Measurements from ENCODE around the gene MTOR. TPM values are rescaled to one million over a fixed set of nuclear protein-coding genes. Genes with fewer than 3 reads are reported as not detected.

MTOR gene
- polyA plus RNA-seq, 3 donors: 2.0 to 29.4 (median 3.3) TPM

- Histone ChIP-seq H3K9ac (ENCODE audit: insufficient read depth, low read length, poor library complexity, severe bottlenecking) (no peak overlapping the region), H3K4me3 (replicated peaks in 1 of 3; ENCODE audit: low read depth in 2 of 3, low read length in 3 of 3) (no peak overlapping the region), H3K36me3 (replicated peaks in 1 of 2; ENCODE audit: control insufficient read depth in 1 of 2, insufficient read depth in 2 of 2, low read length in 2 of 2) (peaks cover 66 to 87% of the 10 kb centered on the region in 2 donors), H3K79me2 (ENCODE audit: insufficient read depth, low read length) (no peaks in the 10 kb centered on the region), H3K4me2 (replicated peaks; ENCODE audit: extremely low read depth, low read length, poor library complexity, severe bottlenecking) (no peak overlapping the region), H4K20me1 (ENCODE audit: insufficient read depth, low read length) (peaks cover 3% of the 10 kb centered on the region), H3K27me3 (ENCODE audit: control insufficient read depth in 2 of 2, insufficient read depth in 2 of 2, low read length in 2 of 2) (no peaks in the 10 kb centered on the region), H3K4me1 (ENCODE audit: control insufficient read depth in 1 of 2, insufficient read depth in 2 of 2, low read length in 2 of 2) (no peaks in the 10 kb centered on the region), H2AFZ (ENCODE audit: insufficient read depth, low read depth, low read length, poor library complexity, severe bottlenecking) (no peak overlapping the region), H3K9me3 (replicated peaks in 1 of 2; ENCODE audit: control insufficient read depth in 1 of 2, insufficient read depth in 1 of 2, low read length in 2 of 2) (no peaks in the 10 kb centered on the region), H3K27ac (ENCODE audit: low read depth in 1 of 2, low read length in 2 of 2) (no peak overlapping the region)
- no peak for DNase-seq
- Mint-ChIP-seq H3K9me3 (no peaks in the 10 kb centered on the region), H3K36me3 (peaks cover 54 to 83% of the 10 kb centered on the region in 2 donors), H3K27ac (no peak overlapping the region), H3K4me1 (no peaks in the 10 kb centered on the region), H3K27me3 (ENCODE audit: low read depth in 3 of 3) (no peaks in the 10 kb centered on the region), H3K4me3 (no peak overlapping the region)
- no peak for TF ChIP-seq CTCF (IDR thresholded peaks at IDR 0.05)
- 100% methylated on average over 1 of the region's 3 CpGs for WGBS (ENCODE audit: insufficient coverage)
- intact Hi-C loops (cut with micrococcal nuclease): no loop called here
These were observed 17.1 kb downstream of the MTOR start for GRCh38 chr1:11245248-11245647.

- peaks cover 86 to 100% of the 10 kb centered on the region in 2 donors for H3K36me3 ChIP-seq (replicated peaks in 1 of 2; ENCODE audit: control insufficient read depth in 1 of 2, insufficient read depth in 2 of 2, low read length in 2 of 2)
- H3K9me3 ChIP-seq (replicated peaks in 1 of 2; ENCODE audit: control insufficient read depth in 1 of 2, insufficient read depth in 1 of 2, low read length in 2 of 2): no peaks in the 10 kb centered on the region
- H3K4me3 ChIP-seq (replicated peaks in 1 of 3; ENCODE audit: low read depth in 2 of 3, low read length in 3 of 3): no peak overlapping the region
- no peaks in the 10 kb centered on the region for H3K4me1 Mint-ChIP-seq
- H3K27me3 Mint-ChIP-seq (ENCODE audit: low read depth in 3 of 3): no peaks in the 10 kb centered on the region
- H3K4me3 Mint-ChIP-seq: no peak overlapping the region
- peak overlapping the region in 1 of 7 donors; percentile 59 for H3K27ac Mint-ChIP-seq
- no peak overlapping the region for H3K27ac ChIP-seq (ENCODE audit: low read depth in 1 of 2, low read length in 2 of 2)
- H2AFZ ChIP-seq (ENCODE audit: insufficient read depth, low read depth, low read length, poor library complexity, severe bottlenecking): no peak overlapping the region
- no peak for DNase-seq
- intact Hi-C loops (cut with micrococcal nuclease): no loop called here
- H3K9ac ChIP-seq (ENCODE audit: insufficient read depth, low read length, poor library complexity, severe bottlenecking): no peak overlapping the region
- H3K4me1 ChIP-seq (ENCODE audit: control insufficient read depth in 1 of 2, insufficient read depth in 2 of 2, low read length in 2 of 2): no peaks in the 10 kb centered on the region
- peaks cover 3% of the 10 kb centered on the region for H4K20me1 ChIP-seq (ENCODE audit: insufficient read depth, low read length)
- no peaks in the 10 kb centered on the region for H3K27me3 ChIP-seq (ENCODE audit: control insufficient read depth in 2 of 2, insufficient read depth in 2 of 2, low read length in 2 of 2)
- peaks cover 71 to 96% of the 10 kb centered on the region in 2 donors for H3K36me3 Mint-ChIP-seq
- no peaks in the 10 kb centered on the region for H3K79me2 ChIP-seq (ENCODE audit: insufficient read depth, low read length)
- no peak for TF ChIP-seq CTCF (IDR thresholded peaks at IDR 0.05)
- H3K9me3 Mint-ChIP-seq: no peaks in the 10 kb centered on the region
- no peak overlapping the region for H3K4me2 ChIP-seq (replicated peaks; ENCODE audit: extremely low read depth, low read length, poor library complexity, severe bottlenecking)
- 100% methylated on average over 4 of the region's 7 CpGs for WGBS (ENCODE audit: insufficient coverage)
These were observed 24.0 kb downstream of the MTOR start for GRCh38 chr1:11238311-11238710.
